Peyer's patch (tissue), 4 donors: ENCODE results near the gene SERGEF.

ENCODE experiments used
- POLR2A ChIP-seq, 2 donors: fragments of 450-650 bp; IDR thresholded peaks; one replicate each; pipeline ENCODE4 v1.5.1; 2017; ENCODE audit warnings: antibody characterized with exemption in 2 of 2, mild to moderate bottlenecking in 2 of 2, moderate library complexity in 2 of 2
- TF ChIP-seq, protein P1 (sequence below), 6 experiments: fragments of 450-650 bp in 4 of 6; fragments of 200-600 bp in 2 of 6; sonication (generic) in 1 of 6; IDR thresholded peaks; one replicate each; pipeline ENCODE4 v1.5.1; 2017 to 2019; ENCODE audit warnings: antibody characterized with exemption in 6 of 6, mild to moderate bottlenecking in 3 of 6, moderate library complexity in 1 of 6

DNA sequence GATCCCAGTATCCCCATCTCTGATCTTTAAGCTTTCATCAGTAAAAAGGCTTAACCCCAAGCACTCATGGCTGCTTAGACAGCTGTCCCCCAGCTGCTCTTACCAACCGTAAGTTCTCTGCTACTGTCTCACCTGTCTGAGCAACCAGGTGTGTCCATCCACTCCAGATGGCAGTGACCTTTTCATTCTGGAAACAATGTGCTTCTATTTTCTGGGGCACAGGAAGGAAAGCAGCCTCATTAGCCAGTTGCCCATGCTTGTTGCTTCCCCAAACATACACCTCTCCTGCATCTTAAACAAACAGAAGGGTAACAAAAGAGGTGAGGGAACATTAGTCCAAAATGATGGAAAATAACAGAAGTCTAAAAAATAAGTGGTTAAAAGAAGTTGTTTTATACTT is 24.4 kb downstream of the SERGEF start:
- TF ChIP-seq, protein P1, sequence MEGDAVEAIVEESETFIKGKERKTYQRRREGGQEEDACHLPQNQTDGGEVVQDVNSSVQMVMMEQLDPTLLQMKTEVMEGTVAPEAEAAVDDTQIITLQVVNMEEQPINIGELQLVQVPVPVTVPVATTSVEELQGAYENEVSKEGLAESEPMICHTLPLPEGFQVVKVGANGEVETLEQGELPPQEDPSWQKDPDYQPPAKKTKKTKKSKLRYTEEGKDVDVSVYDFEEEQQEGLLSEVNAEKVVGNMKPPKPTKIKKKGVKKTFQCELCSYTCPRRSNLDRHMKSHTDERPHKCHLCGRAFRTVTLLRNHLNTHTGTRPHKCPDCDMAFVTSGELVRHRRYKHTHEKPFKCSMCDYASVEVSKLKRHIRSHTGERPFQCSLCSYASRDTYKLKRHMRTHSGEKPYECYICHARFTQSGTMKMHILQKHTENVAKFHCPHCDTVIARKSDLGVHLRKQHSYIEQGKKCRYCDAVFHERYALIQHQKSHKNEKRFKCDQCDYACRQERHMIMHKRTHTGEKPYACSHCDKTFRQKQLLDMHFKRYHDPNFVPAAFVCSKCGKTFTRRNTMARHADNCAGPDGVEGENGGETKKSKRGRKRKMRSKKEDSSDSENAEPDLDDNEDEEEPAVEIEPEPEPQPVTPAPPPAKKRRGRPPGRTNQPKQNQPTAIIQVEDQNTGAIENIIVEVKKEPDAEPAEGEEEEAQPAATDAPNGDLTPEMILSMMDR (IDR thresholded peaks at IDR 0.05) = no peak
- TF ChIP-seq POLR2A (IDR thresholded peaks at IDR 0.05) = no peak
